Activated CD4-positive, alpha-beta T cell treated with anti-CD3 and anti-CD28 coated beads, Interleukin-2, amount 50 U/mL, for 1 hour (primary cell): ENCODE measurements around the gene RGS6.

ENCODE experiments used
- DNase-seq: peaks from one replicate; pipeline ENCODE4 v3.0.0-alpha.2; 2020

Gene RGS6

DNA sequence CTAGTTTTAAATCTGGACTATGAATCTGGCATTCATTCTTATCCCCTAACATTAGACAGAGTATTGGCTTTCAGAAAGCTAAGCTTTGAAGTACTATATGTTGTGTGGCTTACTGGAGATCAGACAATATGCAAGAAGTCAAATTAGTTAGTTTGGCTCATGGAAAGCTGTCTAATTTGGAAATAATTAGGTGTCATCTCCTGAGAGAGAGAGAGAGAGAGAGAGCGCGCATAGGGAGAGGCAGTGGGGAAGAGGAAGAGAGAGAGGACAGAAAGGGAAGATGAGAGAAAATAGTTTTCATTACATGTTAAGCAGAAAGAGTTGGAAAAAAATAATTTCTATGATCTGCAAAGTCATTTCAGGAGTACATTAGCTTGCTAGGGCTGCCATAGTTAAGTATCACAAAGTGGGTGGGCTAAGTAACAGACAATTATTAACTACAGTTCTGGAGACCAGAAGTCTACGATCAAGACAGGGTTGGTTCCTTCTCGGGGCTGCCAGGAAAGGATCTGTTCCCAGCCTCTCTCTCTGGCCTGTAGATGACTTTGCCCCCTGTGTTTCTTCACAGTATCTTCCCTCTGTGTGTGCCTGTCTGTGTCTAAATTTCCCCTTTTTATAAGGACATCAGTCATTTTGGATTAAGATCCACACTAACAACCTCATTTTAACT, 404.2 kb downstream of the RGS6 start:
- DNase-seq = no peak

DNA sequence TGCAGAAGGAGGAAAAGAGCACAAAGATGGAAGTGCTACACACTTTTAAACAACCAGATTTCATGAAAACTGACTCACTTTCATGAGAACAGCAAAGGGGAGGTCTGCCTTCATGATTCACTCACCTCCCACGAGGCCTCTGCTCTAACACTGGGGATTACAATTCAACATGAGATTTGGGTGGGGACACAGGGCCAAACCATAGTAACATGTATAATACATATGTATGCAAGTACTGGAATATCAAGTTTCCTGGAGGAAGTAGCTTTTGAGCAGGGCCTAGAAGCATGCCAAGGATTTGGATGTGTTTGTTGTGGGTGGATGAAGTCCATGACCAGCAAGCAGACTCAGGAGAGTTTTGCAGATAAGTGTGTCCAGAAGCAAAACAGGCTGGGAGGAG, 409.0 kb downstream of the RGS6 start:
- no peak for DNase-seq

GRCh38 chr14:72341686-72342085, 409.5 kb downstream of the RGS6 start:
- no peak for DNase-seq

- DNase-seq = no peak
Measured at GRCh38 chr14:72347118-72347517, 414.9 kb downstream of the RGS6 start.

- no peak for DNase-seq
Measured at GRCh38 chr14:72350215-72350614, 418.0 kb downstream of the RGS6 start.

DNA sequence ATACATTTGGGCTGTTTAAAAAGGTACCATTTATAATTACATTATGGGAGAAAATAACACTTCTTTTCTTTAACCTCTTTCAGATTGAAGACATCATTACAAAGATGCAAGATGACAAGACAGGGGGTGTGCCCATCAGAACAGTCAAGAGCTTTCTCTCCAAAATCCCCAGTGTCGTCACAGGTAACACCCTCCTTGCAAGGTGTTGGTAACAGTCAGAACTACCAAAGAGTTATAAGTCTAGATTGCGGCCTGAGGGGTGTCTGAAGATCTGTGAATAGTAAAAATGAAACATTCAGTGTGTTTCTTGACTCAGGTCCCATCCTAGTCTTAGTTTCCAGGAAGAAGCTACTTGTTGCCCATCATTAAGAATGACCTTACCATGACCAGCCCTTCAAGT, 419.8 kb downstream of the RGS6 start:
- no peak for DNase-seq

DNA sequence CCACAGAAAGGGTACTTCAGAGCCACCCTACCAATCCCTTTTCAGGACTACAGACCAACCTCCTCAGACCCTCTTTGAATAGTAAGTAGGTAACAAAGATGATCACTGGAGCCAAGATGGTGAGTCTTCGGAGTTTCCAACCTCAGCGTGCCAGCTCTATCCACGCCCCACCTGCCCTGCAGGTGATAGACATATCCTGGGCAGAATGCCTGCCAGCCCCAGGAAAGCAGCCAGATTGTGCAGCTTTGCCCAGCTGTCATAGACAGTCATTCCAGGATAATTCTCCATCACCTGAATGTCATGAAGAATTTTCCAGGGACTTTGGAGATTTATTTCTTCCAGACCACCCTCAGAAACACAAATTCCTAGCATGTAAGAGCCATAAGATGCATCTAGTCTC, 434.4 kb downstream of the RGS6 start:
- no peak for DNase-seq

GRCh38 chr14:72369106-72369505, 436.9 kb downstream of the RGS6 start:
- no peak for DNase-seq

DNA sequence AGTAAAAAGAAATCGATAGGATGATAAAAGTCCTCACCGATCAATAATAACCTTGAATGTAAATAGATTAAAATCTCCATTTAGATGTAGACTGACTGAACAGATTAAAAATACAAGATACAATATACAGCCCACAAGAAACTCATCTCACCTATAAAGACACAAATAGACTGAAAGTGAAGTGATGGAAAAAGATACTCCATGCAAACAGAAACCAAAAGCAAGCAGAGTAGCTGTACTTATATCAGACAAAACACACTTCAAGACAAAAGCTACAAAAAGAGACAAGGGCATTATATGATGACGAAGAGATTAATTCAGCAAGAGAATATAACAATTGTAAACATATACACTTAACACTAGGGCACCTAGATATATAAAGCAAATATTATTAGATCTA, 444.8 kb downstream of the RGS6 start:
- DNase-seq = no peak

GRCh38 chr14:72380456-72380855, 448.2 kb downstream of the RGS6 start:
- no peak for DNase-seq

DNA sequence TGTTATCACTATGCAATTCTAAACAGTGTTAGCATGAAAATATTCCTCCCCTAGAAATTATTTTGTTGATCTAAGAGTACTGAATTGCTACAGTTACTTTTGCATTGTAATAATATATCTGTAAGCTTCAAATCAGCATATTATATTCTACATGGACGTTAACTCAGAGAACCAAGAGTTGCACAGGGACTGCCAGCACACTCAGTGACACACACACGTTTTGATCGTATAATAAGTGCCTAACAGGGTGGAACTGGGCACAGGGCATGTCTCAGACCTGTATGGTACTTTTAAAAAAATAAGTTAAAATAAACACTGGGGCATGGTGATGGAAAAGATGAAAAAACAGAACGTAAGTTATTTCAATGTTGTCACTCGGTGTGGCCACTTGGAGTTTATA, 451.6 kb downstream of the RGS6 start:
- DNase-seq = no peak

GRCh38 chr14:72387726-72388125, 455.5 kb downstream of the RGS6 start:
- DNase-seq = no peak

- DNase-seq = no peak
Measured at GRCh38 chr14:72389200-72389599, 457.0 kb downstream of the RGS6 start.

- DNase-seq = no peak
Measured at GRCh38 chr14:72401101-72401625, 468.9 kb downstream of the RGS6 start.

DNA sequence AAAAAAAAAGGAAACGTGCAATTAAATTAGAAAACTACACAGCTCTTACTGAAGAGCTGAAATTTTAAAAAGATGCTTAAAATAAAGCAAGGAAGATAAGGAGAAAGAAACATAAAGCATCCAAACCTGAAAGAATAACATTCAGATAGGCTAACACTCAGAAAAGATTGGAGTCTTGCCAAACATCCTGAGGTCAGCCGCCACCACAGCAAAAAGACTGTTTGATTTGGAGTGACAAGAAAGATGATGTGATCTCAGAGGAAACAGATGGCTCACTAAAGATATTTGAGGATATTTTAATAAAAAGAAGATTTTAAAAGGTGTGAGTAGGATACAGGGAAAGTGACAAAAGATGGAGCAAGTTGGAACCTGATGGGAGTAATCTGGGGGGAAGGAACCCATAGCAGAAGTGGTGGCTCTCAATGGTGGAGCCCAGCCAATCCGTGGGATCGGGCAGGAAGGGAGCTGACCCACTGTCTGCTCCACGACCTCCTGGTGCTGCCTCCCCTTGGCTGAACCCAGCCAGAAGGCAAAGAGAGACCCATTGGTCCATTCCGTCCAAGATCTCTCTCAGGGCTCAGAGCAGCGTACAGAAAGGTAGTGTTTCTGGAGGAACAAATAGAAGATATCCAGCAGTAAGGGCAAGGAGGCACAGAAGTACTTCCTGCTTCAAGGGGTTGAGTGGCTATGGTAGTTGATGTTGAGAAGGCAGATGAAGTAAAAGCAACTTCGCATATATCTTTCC, 469.6 kb downstream of the RGS6 start:
- DNase-seq = no peak

DNA sequence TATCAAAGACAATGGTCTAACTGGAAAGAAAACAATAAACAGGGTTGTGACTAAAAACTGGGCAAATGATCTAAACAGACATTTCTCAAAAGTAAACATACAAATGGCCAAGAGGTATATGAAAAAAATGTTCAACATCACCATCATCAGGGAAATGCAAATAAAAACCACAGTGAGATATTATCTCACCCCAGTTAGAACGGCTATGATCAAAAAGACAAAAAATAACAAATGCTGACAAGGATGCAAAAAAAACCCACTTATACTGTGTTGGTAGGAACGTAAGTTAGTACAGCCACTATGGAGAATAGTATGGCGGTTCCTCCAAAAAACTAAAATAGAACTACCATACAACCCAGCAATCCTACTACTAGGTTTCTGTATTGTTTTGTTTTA, 470.1 kb downstream of the RGS6 start:
- DNase-seq = no peak

DNA sequence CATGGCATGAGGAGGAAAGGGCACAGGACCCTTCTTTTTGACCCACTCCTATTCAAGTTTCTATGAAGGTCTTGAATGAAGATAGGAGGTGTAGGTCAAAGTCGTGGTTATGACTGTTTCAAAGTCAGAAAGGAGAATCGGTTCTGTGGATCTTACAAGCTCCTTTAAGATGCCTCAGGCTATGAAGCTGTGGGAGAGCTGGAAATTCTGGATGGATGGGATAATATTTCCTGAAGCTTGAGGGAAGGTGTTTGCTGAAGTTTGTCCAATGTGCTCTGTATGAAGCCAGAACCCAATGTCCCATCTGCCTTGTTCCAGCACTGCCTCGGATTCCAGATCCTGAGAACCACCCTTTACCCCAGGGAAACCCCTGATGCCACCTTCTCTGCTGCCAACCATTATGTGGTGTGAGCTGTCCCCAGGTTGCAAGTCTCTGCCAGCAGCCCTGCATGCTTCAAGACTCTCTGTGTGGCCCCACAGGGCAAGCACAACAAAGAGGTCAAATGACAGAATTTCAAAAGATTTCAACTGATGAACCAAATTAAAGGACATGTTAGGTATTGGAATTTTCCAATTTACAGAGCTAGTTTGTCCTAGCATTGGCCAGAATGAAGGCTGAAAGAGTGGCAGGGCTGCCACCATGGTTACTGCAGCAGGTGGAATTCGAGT, 472.0 kb downstream of the RGS6 start:
- DNase-seq = no peak

DNA sequence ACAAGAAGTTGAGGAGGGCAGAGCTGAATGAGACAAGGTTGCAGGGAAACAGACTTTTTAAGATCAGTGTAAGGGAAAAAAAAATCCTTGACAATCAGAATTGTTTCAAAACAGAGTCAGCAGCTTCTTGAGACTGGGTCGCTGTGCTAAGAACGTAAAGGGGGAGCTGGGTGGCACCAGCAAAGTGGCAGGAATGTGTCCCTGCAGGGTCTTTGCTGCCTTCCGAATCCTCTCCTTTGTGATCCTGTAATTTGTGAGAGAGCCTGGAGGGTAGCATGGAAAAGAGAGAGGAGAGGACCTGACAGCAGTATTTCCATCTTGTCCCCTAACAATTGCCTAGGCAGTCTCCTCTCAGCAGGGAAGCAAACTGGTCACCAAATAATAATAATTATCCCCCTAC, 472.8 kb downstream of the RGS6 start:
- no peak for DNase-seq

- DNase-seq = no peak
Measured at GRCh38 chr14:72408020-72408419, 475.8 kb downstream of the RGS6 start.

DNA sequence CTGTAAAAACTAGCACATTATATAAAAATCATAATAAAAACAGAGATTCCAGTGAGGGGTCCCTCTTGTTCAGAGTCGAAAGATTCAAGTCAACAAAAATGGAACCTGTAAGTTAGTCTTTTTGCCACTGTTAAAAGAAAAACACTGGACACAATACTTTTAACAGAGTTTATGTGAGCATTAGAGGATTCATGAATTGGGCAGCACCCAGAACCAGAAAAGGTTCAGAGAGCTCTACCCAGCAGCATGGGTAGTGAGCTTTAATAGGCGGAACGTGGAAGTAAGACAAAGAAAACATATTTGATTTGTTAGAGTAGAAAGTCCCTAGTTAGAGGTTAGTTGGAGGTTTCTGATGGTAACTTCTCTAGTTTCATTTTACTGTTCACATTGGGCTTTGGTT, 476.8 kb downstream of the RGS6 start:
- DNase-seq = no peak

DNA sequence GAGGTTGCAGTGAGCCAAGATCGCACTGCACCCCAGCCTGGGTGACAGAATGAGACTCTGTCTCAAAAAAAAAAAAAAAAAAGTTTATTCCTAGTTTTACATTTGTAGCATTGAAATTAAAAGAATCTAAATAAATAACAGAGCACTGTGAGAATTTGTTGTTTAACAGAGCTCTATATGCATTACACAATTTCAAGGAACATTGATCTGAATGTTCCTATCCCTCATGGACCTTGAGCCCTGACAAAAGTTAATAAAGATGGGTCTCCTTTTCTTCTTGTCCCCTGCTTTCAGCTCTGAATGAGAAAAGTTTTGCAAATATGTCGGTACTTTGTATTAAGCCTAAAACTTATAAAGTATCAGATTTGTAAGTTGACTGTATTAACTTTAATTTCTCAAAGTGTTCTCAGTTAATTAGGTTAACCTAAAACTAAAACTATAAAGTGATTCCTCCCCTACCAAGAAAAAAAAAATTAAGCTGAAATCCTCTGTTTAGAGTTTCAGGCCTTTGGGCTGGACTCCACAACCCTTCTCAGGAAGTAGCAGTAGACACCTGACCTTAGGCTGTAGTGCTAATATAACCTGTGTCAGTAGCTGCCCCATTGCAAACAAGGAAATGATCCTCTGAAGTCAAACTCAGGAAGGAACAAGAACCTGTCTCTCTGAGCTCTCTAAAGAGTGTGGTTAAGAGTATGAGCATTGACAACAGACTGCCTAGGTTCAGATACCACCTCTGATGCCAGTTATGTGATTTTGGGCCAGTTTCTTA, 484.0 kb downstream of the RGS6 start:
- no peak for DNase-seq

DNA sequence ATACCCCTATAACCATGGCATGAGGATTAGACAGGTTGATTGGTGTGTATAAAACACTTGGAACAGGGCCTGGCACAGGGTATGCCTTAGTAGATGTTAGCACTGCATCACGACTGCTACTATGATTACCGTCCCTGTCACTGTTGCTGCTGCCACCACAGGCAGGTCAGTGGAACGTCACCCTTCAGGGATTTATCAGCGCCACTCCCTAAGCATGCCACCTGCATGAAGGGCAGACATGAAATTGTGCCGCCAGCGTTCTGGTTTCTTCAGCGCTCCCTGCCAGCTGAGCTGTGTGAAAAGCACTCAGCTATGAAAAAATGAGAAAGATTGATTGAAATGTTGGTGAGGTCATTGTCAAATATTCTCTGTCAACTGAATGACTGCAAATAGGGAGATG, 484.7 kb downstream of the RGS6 start:
- DNase-seq = no peak

DNA sequence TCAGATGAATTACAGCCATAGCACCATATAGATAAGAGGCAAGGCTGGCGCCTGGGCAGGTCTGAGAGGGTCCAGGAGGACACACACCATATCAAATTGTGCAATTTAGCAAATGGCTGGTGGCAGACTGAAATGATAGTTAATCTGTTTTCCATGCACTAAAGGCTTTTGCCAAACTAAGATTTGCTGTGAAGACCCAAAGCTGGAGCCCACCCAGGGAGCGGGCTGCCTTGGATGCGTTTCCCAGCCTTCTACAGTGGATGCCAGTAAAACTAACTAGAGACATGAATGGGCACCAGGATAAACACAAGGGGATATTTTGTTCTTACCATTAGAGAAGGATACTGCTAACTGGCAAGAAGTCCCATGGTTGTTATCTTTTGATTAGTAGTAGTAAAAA, 486.6 kb downstream of the RGS6 start:
- DNase-seq = no peak
